ENCODE results near the gene DNAJC5.
"Not testable (repeated sequence)": the region's sequence is repeated elsewhere in the genome, so short reads cannot be mapped to it uniquely, and the experiment has no call there.

DNAJC5 gene

GRCh38 chr20:63868264-63868663 lies 26.7 kb upstream of the DNAJC5 start:
- H3K4me3 ChIP-seq (replicated peaks; ENCODE audit: low read depth, low read length): no peak overlapping the region
- no peak for TF ChIP-seq CTCF (IDR thresholded peaks at IDR 0.05; ENCODE audit: low read length, missing control alignments)
- no peak for DNase-seq (ENCODE audit: low read depth)

- TF ChIP-seq CTCF (IDR thresholded peaks at IDR 0.05; ENCODE audit: low read length, missing control alignments): no peak
- H3K4me3 ChIP-seq (replicated peaks; ENCODE audit: low read depth, low read length): no peak overlapping the region
- DNase-seq (ENCODE audit: low read depth): peak; percentile 94
Observed at GRCh38 chr20:63873477-63873971, 21.4 kb upstream of the DNAJC5 start.

- not testable (repeated sequence) for DNase-seq (ENCODE audit: low read depth); H3K4me3 ChIP-seq (replicated peaks; ENCODE audit: low read depth, low read length)
Observed at GRCh38 chr20:63874241-63874640, 20.7 kb upstream of the DNAJC5 start.

GRCh38 chr20:63876489-63877036 lies 18.4 kb upstream of the DNAJC5 start:
- DNase-seq (ENCODE audit: low read depth): no peak
- no peak overlapping the region for H3K4me3 ChIP-seq (replicated peaks; ENCODE audit: low read depth, low read length)
- no peak for TF ChIP-seq CTCF (IDR thresholded peaks at IDR 0.05; ENCODE audit: low read length, missing control alignments)

GRCh38 chr20:63877755-63878470 lies 17.0 kb upstream of the DNAJC5 start:
- H3K4me3 ChIP-seq (replicated peaks; ENCODE audit: low read depth, low read length): no peak overlapping the region
- TF ChIP-seq CTCF (IDR thresholded peaks at IDR 0.05; ENCODE audit: low read length, missing control alignments): no peak
- DNase-seq (ENCODE audit: low read depth): no peak

- no peak overlapping the region for H3K4me3 ChIP-seq (replicated peaks; ENCODE audit: low read depth, low read length)
- no peak for DNase-seq (ENCODE audit: low read depth)
- TF ChIP-seq CTCF (IDR thresholded peaks at IDR 0.05; ENCODE audit: low read length, missing control alignments): no peak
Observed at GRCh38 chr20:63878899-63879663, 15.8 kb upstream of the DNAJC5 start.

- not testable (repeated sequence) for H3K4me3 ChIP-seq (replicated peaks; ENCODE audit: low read depth, low read length); DNase-seq (ENCODE audit: low read depth)
Observed at GRCh38 chr20:63880901-63881300, 14.0 kb upstream of the DNAJC5 start.

All from fibroblast of pulmonary artery (primary cell).